GM19193 (cell line): ENCODE measurements around the gene POLN.

ENCODE experiments used
- POLR2A ChIP-seq: IDR thresholded peaks from 4 replicates; pipeline ENCODE4 v1.6.1; 2011; ENCODE audit not compliant: insufficient read depth, insufficient read length; ENCODE audit errors: extremely low read depth

The POLN gene

DNA sequence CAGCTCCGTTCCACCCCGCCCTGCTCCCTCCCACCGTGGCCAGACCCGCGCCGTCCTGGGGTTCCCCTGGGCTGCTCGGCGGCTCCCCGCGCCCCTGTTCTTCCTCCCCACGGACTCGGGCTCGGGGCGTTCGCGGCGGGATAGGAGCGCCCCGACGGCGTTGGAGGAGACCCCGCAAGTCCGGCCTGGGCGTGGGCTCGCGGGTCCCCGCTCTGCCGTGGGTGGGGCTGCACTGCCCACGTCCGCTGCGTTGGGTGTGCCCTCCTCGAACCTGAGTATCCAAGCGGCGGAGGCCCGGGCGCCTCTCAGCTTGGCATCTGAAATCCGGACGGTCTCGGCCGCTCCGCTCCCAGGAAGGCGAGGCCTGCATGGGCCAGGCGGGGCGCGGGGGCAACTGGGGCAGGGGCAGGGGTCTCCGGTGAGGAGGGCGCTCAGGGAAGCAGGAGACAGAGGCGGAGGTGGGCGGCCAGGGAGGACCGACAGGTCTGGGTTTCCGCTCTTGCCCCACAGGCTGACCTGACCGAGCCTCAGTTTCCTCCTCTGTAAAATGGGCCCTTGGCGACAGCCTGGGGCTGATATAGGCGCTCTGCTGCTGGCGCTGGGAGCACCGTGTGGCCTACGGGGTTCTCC lies 194.8 kb downstream of the POLN start:
- no peak for TF ChIP-seq POLR2A

GRCh38 chr4:2046031-2046961 lies 195.6 kb downstream of the POLN start:
- TF ChIP-seq POLR2A = no peak

DNA sequence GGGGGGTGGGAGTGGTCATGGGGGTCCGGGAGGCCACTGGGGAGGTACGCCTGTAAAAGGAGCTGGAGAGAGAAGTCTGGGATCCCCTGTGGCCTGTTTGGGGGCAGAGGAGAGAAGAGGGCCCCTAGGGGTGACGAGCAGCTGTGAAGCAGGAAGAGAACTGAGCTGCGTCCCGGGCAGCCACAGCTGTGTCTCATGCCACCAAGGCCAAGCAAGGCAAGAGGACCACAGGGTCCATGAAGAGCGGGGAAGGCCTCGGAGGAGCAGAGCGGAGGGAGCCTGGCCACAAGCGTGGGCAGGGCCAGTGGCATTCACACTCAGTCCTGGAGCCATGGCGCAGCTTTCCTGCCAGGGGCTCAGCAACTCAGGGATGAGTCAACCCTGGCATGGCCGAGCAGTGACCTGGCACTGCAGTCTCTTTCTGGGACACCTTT lies 196.4 kb downstream of the POLN start:
- no peak for TF ChIP-seq POLR2A

DNA sequence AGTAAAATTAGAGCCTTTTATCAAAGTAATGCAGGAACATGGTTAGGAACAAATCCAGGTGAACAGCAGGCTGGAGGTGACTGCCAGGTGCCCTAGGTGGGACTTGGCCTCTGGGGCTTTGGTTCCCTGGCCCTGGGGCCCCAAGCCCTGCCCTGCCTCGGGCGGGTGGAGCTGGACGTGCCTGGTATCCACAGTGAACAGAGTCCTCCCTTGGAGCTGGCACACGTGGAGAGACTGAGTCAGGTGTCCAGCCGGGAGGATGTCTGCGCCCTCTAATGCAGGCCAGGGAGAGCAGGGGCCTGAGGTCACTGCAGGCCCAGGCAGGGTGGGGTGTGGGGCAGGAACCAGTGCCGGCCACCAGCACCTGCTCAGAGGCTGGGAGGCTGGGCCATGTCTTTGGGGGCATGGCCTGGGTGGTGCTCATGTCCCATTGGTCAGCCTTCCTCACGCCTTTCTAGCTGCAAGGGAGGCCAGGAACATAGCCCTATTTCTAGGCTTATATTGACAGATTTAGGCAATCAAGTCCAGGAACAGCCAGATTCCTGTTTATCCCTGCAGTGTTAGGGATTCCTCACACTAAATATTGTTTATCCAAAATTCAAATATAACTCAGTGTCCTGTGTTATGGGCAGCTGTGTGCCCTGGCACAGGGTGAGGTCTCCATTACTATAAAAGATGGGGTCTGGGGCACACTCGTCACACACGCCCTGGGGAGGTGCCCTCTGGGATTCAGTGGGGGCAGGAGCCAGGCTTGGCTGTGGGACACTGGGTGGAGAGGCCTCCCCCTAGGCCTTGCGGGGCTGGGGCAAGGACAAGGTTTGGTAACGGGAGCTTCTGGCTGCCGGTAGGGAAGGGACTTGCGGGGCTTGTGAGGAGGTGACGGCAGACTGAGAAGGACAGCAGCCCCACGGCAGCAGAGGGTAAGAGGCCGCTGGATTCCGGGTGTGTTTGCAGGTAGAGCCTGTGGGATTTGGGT lies 197.1 kb downstream of the POLN start:
- no peak for TF ChIP-seq POLR2A

DNA sequence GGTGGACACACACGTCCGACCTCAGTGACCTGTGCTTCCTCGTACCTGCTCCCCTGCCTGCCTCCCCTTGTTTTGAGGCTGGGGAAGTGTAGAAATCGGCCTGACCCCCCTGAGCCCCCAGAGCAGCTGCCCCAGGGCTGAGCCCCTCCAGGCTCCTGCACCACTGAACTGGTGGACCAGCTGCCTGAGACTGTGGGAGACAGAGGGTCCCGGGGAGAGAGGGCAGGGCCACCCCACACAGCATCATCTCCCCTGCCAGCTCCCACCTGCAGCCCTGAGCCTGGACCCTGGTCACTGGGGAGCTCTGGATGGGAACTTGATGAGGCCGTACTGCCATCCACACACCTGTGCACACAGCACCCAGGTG lies 197.8 kb downstream of the POLN start:
- no peak for TF ChIP-seq POLR2A

DNA sequence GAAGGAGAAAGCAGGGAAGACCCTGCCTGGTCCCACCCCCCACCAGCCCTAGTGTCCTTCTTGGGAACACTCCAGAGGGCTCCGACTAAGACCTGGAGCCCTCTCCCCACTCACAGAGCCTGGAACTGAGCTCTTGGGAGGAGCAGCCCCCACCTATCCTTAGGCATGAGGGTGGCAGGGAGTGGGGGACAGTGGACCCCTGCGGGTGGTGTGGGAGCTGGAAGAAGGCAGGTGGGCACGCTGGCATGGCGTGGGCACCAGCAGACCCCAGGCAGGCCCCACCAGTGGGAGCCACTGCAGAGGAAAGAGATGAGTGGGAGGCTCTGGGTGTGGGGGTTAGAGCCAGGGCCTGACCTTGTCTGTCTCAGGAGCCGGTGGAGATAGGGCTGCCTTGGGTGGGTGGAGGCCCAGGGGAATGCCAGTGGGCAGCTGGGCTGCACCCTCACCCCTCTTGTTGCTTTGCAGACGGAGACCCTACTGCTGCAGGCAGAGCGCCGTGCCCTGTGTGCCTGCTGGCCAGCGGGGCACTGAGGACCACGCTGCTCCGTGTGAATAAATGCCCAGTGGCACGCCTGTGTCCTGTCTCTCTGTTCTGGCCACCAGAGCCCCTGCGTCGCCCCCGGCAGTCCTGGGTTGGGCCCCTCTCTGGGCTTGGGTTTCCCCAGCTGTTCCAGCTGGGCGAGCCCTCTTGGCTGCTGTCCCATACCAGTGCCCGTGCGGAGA lies 198.4 kb downstream of the POLN start:
- TF ChIP-seq POLR2A = no peak

DNA sequence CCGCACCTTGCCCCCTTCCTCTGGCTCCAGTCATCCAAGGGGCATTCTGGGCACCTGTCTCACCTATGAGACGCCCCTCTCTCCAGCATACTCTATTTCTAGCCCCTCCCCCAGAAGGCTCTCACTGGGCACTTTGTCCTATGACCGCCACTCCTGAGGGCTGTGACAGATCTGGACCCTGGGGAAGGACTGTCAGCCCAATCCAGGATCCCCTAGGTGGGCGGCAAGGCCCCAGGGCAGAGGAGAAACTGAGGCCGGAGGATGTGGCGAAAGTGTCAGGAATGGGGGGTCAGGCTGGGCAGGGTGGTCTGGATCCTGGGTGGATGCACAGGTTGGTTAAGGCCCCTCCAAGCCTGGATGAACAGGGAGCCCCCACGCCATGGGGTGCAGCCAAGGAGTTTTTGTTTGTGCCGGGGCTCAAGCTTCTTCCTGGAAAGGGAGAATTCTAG lies 198.9 kb downstream of the POLN start:
- no peak for TF ChIP-seq POLR2A

DNA sequence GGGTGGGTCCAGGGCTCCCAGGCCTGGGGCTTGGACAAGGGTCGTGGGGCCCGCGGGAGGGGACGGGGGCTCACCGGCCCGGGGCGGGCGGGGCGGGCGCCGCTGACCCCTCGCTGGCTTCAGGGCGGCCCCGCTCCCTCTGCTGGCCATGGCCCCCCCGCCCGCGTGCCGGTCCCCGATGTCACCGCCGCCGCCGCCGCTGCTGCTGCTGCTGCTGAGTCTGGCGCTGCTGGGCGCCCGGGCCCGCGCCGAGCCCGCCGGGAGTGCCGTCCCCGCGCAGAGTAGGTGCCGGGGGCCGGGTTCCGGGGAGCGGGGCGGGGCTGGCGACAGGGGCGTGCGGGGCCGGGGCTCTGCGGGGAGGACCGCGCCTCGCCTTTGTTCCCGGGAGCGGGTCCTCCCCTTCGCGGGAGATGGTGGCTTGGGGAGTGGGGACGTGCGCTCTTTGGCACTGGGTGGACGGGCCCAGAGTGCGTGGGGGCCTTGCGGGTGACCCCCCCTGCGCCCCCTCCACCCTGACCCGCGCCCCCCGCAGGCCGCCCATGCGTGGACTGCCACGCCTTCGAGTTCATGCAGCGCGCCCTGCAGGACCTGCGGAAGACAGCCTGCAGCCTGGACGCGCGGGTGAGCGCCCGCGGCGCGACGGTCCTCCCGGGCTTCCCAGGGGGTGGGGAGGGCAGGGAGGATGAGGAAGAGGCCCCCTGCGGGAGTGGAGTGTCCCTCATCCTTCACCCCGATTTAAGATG lies 199.5 kb downstream of the POLN start:
- no peak for TF ChIP-seq POLR2A

DNA sequence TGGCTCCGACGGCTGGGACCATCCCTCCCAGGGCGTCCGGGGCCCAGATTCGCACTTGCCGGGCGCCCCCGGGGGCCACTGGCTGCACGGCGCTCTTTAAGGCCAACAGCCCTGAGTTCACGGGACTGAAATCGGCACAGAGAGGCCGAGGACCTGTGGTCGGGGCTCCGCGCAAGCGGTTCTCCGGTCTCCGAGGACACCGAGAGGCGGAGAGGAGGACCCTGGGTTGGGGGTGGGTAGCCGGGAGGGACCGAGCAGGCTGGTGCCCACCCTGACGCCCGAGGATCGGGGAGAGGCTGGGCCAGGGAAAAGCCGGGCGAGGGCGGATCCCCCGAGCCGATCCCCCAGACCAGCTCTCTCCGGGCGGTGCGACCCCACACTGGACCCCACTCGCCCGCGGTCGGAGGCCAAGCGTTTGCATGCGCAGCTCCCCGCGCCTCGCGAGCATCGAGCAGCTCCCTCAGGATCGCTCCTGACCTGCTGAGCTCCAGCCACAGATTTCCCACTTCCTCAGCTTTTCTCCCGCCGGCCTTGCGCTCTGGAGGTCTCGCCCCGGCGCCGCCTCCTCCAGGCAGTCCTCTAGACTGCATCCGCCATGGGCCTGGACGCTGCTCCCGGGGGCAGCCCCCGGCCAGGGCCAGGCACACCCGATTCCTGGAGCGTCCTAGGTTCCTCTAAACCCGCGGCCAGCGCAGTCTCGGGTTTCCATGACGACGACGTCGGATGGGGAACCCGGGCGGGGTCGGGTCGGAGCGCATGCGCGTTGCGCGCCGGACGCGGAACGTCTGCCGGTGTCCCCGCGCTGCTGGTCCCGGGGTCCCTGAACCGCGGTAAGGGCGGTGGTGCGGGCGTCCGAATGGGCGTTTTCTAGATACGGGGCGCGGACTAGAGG lies 200.4 kb downstream of the POLN start:
- peak; percentile 60 for TF ChIP-seq POLR2A

DNA sequence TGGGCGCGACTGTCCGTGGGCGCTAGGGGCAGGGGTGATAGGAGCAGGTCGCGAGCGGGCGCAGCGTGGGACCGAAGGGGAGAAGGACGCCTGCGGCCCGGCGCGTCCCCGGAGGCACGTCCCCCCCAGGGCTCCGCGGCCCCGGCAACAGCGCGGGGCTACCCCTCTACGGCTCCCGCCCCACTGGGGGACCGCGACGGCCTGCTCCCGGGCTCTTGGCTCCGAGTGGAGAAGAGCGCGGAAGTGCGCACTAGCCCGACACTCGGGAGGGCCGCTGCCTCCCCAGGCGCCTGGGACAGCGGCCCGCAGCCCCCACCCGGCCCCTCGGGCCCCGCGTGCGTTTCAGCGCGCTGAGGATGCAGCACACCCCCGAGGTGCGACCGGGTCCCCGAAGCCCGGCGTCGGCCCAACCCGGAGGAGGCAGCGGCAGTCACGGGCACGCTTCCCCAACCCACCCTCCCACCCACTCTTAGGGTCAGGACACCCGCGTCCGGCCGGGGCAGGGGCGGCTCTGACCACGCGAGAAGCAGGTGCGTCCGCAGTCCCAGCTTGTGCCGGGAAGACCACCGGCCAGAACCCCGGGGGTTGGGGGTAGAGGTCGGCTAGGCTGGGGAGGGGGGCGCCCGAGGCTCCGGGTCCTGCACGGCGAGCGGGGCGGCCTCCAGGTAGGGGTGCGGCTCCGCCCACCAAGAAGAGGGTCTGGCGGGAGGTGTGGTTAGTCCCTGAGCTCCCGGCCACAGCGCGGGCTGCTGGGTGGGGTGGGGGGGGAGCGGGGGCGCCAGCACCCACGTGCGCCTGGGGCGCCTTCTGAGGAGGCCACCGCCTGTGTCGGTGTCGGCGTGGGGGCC lies 201.3 kb downstream of the POLN start:
- no peak for TF ChIP-seq POLR2A

GRCh38 chr4:2036866-2037265 lies 205.1 kb downstream of the POLN start:
- TF ChIP-seq POLR2A = no peak

- no peak for TF ChIP-seq POLR2A
Measured at GRCh38 chr4:2036327-2036726, 205.6 kb downstream of the POLN start.
